Right lobe of liver (tissue), 4 donors: ENCODE data around the gene ITPR1.

Experiments
- CTCF ChIP-seq, 4 donors: fragments of 200-600 bp in 3 of 4; fragments of 450-650 bp in 1 of 4; IDR thresholded peaks; one replicate each; pipeline versions ENCODE4 v1.5.1 to v1.8.0; 2016 to 2022; ENCODE audit warnings: antibody characterized with exemption in 4 of 4, mild to moderate bottlenecking in 2 of 4
- POLR2A ChIP-seq: fragments of 450-650 bp; IDR thresholded peaks from one replicate; pipeline ENCODE4 v1.6.1; 2017; ENCODE audit warnings: antibody characterized with exemption, mild to moderate bottlenecking
- donor health status: DM: no; HTN: no; CAD: no.
- donor health status: DM: no; HTN: no; CAD: no.
- donor health status: DM: no; HTN: yes; CAD: no.

GRCh38 chr3:4755566-4755965 lies 262.4 kb downstream of the ITPR1 start:
- no peak for TF ChIP-seq CTCF (IDR thresholded peaks at IDR 0.05)
- TF ChIP-seq POLR2A = no peak
